NCI-H2227 (cell line): ENCODE data around the gene ANKRD61.
"Not testable (repeated sequence)": the region's sequence is repeated elsewhere in the genome, so short reads cannot be mapped to it uniquely, and the experiment has no call there.

Experiments
- DNase-seq: peaks from one replicate; lab custom pipeline; 2025; ENCODE audit not compliant: unreplicated experiment; lab: John Stamatoyannopoulos, UW

ANKRD61 gene

GRCh38 chr7:6030988-6031387, at the start of gene ANKRD61:
TSS of gene ANKRD61 (plus strand) at chr7:6031376. CDS start at chr7:6031376, 0 bp downstream.
- no peak for DNase-seq

- not testable (repeated sequence) for DNase-seq
Measured at GRCh38 chr7:5987061-5987460, 44.1 kb upstream of the ANKRD61 start.

GRCh38 chr7:5997210-5997808, 33.9 kb upstream of the ANKRD61 start:
- peak; percentile 57 for DNase-seq

- DNase-seq = no peak
Measured at GRCh38 chr7:6007386-6007785, 23.8 kb upstream of the ANKRD61 start.

GRCh38 chr7:6007835-6008590, 23.2 kb upstream of the ANKRD61 start:
- not testable (repeated sequence) for DNase-seq

GRCh38 chr7:6008668-6009611, 22.2 kb upstream of the ANKRD61 start, which contains the start of the genes AIMP2 and PMS2:
TSS of gene AIMP2 (plus strand) at chr7:6009272. CDS start at chr7:6009364, 92 bp downstream.
TSS of gene PMS2 (minus strand) at chr7:6009049. CDS start at chr7:6009019, 30 bp downstream.
- DNase-seq = peak; percentile 98

GRCh38 chr7:6010370-6010769, 20.8 kb upstream of the ANKRD61 start:
- not testable (repeated sequence) for DNase-seq

- DNase-seq = no peak
Measured at GRCh38 chr7:6011541-6011940, 19.6 kb upstream of the ANKRD61 start.

GRCh38 chr7:6012355-6013104, 18.6 kb upstream of the ANKRD61 start:
- DNase-seq = no peak

GRCh38 chr7:6015917-6016652, 15.1 kb upstream of the ANKRD61 start:
- no peak for DNase-seq

GRCh38 chr7:6016653-6016966, 14.6 kb upstream of the ANKRD61 start:
- no peak for DNase-seq

- DNase-seq = no peak
Measured at GRCh38 chr7:6020371-6021286, 10.5 kb upstream of the ANKRD61 start.

GRCh38 chr7:6022707-6023106, 8.5 kb upstream of the ANKRD61 start:
- DNase-seq = no peak

- DNase-seq = no peak
Measured at GRCh38 chr7:6023974-6024435, 7.2 kb upstream of the ANKRD61 start.

GRCh38 chr7:6026011-6026819, 5.0 kb upstream of the ANKRD61 start:
- peak; percentile 14 for DNase-seq

- no peak for DNase-seq
Measured at GRCh38 chr7:6026820-6027311, 4.3 kb upstream of the ANKRD61 start.

GRCh38 chr7:6027806-6028365, 3.3 kb upstream of the ANKRD61 start:
- no peak for DNase-seq

- DNase-seq = no peak
Measured at GRCh38 chr7:6028563-6028962, 2.6 kb upstream of the ANKRD61 start.
